HG02623 (cell line): ENCODE results near the gene PARVG.

Experiments used
- ATAC-seq: cut with Tn5 transposase; IDR thresholded peaks from one replicate; pipeline ENCODE4 v1.9.1; 2021; ENCODE audit warnings: moderate library complexity; ENCODE audit not compliant: unreplicated experiment

Gene PARVG

GRCh38 chr22:44193535-44193891 is 12.8 kb downstream of the PARVG start:
- no peak for ATAC-seq

DNA sequence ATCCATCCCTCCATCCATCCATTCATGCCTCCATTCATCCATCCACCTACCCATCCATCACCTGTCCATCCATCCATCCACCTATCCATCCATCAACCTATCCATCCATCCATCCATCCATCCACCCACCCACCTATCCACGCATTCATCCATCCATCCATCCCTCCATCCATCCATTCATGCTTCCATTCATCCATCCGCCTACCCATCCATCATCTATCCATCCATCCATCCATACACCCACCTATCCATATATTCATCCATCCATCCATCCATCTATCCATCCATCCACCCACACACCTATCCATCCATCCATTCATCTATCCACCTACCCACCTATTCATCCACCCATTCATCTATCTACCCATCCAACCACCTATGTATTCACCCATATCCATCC is 13.8 kb downstream of the PARVG start:
- no peak for ATAC-seq

DNA sequence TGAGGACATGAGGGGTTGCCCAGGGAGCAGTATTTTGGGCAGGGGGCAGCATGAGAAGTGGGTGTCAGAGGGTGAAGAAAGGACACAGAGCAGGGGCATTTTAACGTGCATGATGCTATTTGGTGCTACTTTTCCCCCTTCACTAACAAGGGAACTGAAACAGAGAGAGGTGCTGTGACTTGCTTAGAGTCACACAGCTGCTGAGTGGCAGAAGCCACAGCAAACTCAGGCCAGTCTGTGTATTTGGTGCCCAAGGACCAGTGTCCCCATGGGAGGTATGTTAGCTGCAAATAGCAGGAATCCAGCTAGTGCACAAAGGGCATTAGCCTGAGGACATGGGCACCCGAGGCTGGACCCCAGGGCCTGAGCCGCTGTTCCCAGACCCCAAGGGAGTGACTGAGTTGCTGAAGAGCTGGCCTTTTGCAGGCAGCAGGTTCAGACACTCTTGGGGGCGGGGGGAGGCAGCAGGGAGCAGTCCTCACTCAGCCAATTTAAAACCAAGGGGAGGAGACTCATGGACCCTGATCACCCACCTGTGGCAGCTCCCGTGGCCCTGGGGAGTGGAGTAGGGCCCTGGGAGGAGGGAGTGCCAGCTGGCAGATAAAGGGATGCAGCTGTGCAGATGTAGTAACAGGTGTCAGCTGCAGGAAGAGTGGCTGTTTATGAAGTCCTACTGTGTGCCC is 14.6 kb downstream of the PARVG start:
- ATAC-seq = no peak

GRCh38 chr22:44196241-44196640 is 15.5 kb downstream of the PARVG start:
- no peak for ATAC-seq

DNA sequence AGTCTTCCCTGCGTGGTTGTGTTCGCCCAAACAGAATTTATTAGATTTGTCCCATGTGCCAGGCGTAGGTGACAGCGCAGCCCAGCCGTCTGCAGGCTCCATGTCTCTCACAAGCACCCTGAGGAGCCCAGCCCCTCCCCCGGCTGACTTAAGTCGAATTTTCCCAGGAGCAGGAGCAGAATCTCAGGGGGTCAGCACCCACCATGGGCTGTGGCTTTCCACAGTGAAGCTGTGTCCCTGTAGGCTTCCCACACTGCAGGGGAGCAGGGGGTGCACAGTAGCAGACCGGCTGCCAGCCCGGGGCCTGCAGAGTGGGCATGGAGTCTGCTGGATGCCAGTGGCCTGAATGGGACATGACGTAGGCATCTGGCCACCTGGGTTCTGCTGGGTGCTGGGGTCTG is 16.0 kb downstream of the PARVG start:
- ATAC-seq = no peak

GRCh38 chr22:44197271-44197670 is 16.5 kb downstream of the PARVG start:
- ATAC-seq = no peak

GRCh38 chr22:44199164-44199563 is 18.4 kb downstream of the PARVG start:
- ATAC-seq = no peak

GRCh38 chr22:44199866-44200265 is 19.1 kb downstream of the PARVG start:
- no peak for ATAC-seq

DNA sequence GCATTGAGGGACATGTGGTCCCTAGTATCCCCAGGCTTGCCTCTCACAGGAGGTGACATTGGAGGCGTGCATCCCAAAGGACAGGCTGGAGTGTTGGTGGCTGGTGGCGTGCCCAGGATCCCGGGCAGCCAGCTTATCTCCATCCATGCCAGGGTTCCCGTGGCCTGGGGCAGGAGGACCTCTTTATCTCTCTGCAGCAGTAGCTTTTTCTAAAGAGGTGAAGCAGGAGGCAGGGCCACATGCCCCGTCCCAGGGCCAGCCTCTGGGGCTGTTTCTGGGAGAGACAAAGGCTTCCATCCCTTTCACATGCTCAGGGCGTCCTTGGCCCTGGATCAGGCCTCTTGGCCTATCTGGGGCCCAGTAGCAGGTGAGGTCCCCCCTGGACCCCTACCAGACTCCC is 19.7 kb downstream of the PARVG start:
- ATAC-seq = no peak

DNA sequence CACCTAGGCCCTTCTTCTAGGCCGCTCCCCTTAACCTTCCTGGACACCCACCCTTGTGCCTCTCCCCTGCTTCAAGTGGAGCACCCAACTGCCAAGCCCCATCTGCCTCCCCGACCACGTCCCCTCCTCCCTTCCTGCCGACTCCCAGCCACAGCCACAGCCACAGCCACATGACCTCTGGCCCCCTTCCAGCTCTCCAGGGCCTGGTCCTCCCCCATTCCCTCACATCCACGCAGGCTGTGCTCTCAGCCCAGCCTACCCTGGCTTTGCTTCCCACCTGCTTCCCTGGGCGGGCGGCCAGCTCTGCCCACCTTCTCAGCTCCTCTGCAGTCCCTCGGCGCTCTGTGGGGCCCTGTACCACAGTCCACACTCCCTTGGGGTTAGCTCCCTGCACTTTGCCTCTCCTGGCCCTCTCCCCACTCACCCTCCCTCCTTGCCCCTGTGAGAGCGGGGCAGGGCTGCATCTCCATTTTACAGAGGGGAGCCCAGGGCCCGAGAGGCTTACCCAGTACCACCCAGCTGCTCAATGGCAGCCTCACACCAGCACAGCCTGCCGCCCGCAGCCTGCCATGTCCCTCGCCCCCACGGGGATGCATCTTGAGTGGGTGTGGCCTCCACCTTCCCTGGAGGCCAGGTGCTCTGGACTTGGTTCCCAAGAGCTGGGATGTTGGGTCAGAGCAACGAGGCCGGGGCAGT is 20.3 kb downstream of the PARVG start:
- no peak for ATAC-seq

GRCh38 chr22:44201665-44202064 is 20.9 kb downstream of the PARVG start:
- ATAC-seq = no peak

GRCh38 chr22:44202261-44202789 is 21.6 kb downstream of the PARVG start:
- no peak for ATAC-seq

DNA sequence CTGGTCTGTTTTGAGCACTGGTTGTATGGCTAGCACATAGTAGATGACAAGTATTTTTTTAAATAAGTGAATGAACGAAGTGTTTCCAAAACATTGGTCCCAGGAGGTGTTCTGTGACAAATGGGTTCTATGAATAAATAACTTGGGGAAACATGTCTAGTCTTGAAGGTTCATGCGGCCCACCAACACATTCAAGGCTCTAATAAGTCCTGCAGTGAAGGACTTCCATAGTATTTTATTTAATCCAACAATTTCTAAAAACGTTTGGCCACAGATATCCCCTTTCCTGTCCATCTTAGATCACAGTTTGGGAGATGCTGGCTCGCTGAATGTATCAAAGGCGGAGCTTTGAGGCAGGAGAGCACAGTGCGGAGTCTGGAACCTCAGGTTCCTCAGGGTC is 22.5 kb downstream of the PARVG start:
- ATAC-seq = no peak

GRCh38 chr22:44204739-44205515 is 24.2 kb downstream of the PARVG start:
- ATAC-seq = no peak

- no peak for ATAC-seq
These were observed 25.0 kb downstream of the PARVG start for GRCh38 chr22:44205516-44206329.

DNA sequence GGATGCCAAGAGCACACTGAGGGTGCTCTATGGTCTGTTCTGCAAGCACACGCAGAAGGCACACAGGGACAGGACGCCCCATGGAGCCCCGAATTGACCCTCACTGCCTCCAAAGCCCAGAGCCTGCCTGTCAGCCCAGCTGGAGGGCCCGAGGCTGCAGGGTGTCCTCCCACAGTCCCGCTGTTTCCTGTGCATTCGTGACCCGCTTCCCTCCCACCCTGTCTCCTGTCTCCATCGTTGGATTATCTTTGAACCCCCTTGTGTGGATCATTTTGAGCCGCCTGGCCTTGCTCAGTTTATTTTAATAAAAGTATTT is 25.6 kb downstream of the PARVG start:
- no peak for ATAC-seq

- ATAC-seq = no peak
These were observed 26.0 kb downstream of the PARVG start for GRCh38 chr22:44206696-44207095.

DNA sequence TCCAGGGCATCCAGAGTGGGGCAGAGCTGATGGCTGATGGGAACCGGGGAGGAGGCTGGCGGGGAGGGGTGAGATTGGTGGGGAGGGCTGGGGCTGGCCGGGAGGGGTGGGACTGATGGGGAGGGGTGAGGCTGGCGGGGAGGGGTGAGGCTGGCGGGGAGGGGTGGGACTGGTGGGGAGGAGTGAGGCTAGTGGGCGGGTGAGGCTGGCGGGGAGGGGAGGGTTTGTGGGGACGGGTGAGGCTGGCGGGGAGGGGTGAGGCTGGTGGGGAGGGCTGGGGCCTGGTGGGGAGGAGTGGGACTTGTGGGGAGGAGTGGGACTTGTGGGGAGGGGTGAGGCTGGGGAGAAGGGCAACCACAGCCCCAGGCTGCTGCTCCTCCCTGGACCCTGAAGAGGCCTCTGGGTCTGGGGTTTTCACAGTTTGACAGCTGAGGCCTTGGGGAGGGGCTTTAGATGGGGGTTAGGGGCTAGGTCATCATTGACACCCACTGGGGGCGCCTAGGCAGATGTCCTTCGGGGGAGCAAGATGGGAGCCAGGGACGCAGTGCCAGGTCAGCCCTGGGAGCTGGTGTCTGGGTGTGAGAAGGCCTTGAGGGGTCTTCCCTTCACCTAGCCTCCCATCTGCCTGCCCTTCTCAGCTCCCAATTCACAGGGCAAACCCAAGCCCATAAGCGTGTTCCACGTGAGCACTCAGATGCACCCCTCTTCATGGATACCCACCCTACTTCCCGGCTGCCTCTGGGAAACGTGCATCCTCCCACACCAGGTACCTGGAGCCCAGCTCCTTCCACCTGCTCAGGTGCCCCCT is 26.7 kb downstream of the PARVG start:
- no peak for ATAC-seq

GRCh38 chr22:44207981-44208317 is 27.2 kb downstream of the PARVG start:
- no peak for ATAC-seq

DNA sequence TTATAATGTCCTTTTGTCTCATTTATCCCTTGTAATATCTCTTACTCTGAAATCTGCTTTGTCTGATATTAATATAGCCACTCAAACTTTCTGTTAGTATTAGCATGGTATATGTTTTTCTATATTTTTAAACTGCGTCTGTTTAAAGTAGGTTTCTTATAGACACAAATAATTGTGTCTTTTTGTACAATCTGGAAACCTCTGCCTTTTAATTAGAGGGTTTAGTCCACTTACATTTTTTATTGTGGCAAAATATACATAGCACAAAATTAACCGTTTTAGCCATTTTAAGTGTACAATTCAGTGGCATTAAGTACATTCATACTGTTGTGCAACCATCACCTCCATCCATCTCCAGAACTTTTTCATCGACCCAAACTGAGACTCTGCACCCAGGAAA is 28.6 kb downstream of the PARVG start:
- no peak for ATAC-seq
